Heart left ventricle (tissue), 13 donors: ENCODE measurements around the gene APEX1.

ENCODE experiments used
- POLR2A ChIP-seq, 2 donors: fragments of 450-650 bp; IDR thresholded peaks; one replicate each; pipeline ENCODE4 v1.6.1; 2017; ENCODE audit warnings: antibody characterized with exemption in 2 of 2, mild to moderate bottlenecking in 2 of 2, moderate library complexity in 2 of 2
- TF ChIP-seq, protein P1 (sequence below), 12 donors: fragments of 200-600 bp; sonication (generic) in 4 of 12; IDR thresholded peaks; one replicate each; pipeline versions ENCODE4 v1.5.0 to v1.8.0; 2018 to 2022; ENCODE audit warnings: antibody characterized with exemption in 12 of 12, mild to moderate bottlenecking in 5 of 12
- donor health status: ischemic (EF 13 %, LVEDD 7.1; RV severe dilation, severe dysfunction).
- donor health status: DM: no; HTN: yes; CAD: no.
- donor health status: DM: no; HTN: no; CAD: no.
- donor health status: ischemic (EF 25% LVEDD 6.9; RV normal size, moderate dysfunction).
- donor health status: ischemic (EF 25% LVEDD 5.7; RV mildly dilated, moderate dysfunction).
- donor health status: ischemic (EF 35%, LVEDD 5.7; RV mildly dilated, moderate dysfunction).
- donor health status: nonischemic (EF 11% LVEDD 7.7; RV severe dilation, severe dysfunction).
- donor health status: DM: yes; HTN: yes; CAD: no.
- donor health status: PGD.
- donor health status: ischemic (EF 29% LVEDD 5.4; RV normal size, mild dysfunction).
- donor health status: nonischemic (EF 23%, LVEDD 6.1; RV moderate dilation, normal function).

DNA sequence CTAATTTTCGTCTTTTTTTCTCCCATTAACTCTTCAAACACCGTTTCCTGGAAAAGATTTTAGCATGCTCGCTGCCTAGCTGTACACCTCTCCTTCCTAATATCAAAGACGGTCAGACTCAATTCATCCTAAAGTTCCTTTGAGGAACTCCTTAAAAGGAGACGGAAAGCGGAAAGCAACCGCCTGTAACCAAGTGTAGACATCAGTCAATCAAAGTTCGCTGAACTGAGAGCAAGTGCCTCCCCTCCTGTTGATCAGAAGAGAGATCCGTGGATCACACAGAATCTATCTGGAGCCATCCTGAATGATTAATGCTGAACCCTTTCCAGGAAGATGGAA is 41.3 kb upstream of the APEX1 start:
- TF ChIP-seq, protein P1, sequence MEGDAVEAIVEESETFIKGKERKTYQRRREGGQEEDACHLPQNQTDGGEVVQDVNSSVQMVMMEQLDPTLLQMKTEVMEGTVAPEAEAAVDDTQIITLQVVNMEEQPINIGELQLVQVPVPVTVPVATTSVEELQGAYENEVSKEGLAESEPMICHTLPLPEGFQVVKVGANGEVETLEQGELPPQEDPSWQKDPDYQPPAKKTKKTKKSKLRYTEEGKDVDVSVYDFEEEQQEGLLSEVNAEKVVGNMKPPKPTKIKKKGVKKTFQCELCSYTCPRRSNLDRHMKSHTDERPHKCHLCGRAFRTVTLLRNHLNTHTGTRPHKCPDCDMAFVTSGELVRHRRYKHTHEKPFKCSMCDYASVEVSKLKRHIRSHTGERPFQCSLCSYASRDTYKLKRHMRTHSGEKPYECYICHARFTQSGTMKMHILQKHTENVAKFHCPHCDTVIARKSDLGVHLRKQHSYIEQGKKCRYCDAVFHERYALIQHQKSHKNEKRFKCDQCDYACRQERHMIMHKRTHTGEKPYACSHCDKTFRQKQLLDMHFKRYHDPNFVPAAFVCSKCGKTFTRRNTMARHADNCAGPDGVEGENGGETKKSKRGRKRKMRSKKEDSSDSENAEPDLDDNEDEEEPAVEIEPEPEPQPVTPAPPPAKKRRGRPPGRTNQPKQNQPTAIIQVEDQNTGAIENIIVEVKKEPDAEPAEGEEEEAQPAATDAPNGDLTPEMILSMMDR (IDR thresholded peaks at IDR 0.05) = no peak
- no peak for TF ChIP-seq POLR2A (IDR thresholded peaks at IDR 0.05)
